ENCODE data around the gene TENT4B.
"Not testable (repeated sequence)": the region's sequence is repeated elsewhere in the genome, so short reads cannot be mapped to it uniquely, and the experiment has no call there.

Gene TENT4B

DNA sequence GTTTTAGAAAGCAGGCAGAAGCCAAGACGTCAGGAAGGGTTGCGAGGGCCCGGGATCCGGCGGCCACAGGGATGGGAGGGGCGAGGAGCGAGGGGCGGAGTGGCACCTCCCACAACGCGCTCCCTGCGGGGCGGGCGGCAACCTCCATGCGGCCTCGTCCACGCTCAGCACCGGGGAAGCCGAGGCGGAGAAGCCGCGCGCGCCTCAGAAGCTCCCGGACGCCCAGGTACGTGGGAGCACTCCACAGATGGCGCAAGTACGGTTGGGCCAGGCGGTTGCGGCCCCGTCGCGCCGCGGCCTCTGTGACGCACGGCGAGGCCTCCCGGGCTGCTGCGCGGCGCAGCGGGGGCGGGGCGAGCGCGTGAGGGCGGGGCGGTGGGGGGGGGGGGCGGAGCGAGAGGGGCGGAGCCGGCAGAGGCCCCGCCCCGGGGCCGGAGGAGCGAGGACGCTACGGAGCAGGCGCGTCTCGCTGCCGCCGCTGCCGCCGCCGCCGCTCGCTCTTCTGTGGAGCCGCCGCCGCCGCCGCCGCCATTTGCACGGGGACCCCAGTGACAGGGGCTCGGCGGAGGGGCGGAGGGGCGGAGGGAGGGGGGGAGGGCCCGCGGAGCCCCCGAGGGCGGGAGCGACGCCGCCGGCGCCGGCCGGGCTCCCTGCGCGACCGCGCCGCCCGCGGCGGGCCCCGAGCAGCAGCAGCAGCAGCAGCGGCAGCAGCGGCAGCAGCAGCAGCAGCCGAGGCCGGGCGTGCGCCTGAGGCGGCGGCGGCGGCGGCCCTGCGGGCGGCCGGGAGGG lies at the start of gene TENT4B:
Gene TENT4B, plus strand, starts transcription at position 500 of the 789 bp plus-strand sequence. CDS start 316 bp downstream, outside the sequence.
- peak; percentile 84 for DNase-seq (ENCODE audit: low read depth)

DNA sequence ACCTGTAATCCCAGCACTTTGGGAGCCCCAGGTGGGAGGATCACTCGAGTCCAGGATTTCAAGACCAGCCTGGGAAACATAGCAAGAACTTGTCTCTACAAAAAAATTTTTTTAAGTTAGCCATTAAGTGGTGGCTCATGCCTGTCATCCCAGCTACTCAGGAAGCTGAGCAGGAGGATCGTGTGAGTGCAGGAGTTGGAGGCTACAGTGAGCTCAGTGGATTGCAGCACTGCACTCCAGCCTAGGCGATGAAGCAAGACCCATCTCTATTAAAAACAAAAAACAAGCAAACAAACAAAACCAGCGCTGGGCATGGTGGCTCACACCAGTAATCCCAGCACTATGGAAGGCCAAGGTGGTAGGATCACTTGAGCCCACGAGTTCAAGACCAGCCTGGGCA lies 49.3 kb upstream of the TENT4B start:
- no peak for DNase-seq (ENCODE audit: low read depth)

DNA sequence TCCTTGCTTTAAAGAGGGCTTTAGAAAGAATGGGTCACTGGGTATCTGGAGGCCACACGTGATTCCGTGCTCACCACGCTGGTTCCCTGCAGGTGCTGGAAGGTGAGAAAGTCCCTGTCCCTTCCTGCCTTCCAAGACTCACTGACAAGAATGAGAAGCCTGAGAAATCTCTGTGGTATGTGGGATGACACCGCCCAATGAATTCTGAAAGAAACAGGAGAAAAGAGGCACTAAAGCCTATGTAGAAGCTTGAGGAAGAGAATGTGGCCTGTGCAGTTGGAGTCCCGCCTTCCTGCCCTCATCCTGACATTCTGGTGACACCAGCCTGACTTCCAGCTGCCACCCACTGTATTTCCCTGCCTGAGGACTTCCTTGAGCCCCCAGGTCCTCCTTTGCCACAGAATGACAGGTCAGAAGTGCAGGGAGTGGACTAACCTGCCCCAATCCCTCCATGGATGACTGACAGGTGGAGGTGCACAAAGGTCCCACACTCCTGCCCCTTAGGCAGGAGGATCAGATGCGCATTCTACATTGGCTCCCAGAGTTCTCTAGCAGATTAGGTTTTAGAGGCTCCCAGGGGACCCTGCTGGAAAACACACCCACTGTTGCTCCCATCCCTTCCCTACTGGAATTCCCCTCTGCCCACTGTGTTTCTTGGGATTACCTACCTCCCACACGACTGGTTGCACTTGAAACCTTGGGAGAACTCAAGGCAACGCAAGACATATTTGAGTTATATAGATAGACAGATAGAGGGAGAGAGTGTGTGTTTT lies 38.6 kb upstream of the TENT4B start:
- DNase-seq (ENCODE audit: low read depth), result no peak

DNA sequence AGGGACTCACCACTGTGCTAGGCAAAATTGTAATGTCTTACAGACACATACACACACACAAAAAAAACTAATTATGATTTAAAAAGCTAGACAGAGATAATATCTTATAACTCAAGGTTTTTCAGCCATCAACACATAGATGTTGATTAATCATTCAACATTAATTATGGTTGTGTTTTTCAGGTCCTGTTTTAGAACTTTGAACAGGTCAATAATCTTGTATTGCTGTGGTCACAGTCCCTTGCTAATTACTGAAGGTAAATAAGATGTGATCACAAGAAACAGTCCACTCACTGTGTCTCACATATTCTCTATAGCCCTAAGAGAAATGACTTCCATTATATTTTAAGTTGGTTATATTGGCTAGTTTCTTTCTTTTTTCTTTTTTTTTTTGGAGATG lies 32.4 kb upstream of the TENT4B start:
- no peak for DNase-seq (ENCODE audit: low read depth)

DNA sequence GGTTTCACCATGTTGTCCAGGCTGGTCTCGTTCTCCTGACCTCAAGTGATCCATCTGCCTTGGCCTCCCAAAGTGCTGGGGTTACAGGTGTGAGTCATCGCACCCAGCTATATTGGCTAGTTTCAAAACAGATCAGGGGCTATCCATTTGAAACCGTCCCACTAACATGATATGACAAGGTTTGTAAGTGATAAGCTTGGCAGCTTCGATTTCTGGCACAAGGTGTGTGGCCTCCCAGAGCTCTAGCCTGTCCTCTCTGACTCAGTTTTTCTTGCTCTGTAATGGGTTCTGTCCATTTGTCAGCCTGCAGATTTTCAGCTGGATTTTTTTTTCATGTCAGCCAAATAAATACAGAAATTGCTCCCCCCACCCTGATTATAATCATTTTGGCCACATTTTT lies 31.8 kb upstream of the TENT4B start:
- DNase-seq (ENCODE audit: low read depth), result no peak

DNA sequence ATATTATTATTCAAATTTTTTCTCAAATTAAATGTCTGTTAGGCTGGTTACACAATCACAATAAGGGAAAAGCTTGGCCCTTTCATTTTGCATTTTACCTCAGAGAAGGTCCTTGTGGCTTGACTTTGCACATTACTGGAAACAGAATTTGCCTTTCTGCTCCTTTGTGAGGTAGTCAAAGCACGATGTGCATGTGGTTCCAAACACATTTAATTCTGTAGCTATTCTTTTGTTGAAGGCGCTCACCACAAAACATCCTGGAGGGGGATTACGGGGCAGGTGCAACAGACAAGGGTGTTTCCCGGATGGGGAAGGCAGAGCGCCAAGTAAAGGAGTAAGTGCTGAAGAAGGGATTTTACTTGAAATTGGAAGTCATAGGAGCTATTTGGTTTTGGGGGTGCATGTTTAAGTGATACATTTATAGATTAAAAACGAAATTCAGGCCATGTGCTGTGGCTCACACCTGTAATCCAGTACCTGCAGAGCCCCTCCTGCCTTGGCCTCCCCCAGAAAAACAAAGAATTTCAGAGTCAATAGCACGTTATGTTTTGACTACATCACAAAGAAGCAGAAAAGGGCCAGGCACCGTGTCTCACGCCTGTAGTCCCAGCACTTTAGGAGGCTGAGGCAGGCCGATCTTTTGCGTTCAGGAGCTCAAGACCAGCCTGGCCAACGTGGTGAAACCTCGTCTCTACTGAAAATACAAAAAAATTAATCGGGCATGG lies 31.2 kb upstream of the TENT4B start:
- no peak for DNase-seq (ENCODE audit: low read depth)

DNA sequence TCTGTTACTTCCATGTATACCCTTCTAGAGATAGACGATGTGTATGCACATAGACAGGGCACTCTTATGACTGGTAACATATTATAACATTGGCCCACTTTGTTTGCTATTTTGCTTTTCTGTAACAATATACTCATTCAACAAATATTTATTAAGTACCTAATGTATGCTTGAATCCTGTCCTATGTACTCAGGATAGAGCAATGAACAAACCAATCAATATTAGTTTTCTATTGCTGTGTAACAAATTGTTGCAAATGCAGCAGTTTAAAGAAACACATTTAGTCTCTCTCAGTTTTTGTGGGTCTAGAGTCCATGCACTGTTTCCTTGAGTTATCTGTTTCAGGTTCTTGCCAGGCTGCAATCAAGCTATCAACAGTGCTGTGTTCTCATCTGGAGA lies 29.7 kb upstream of the TENT4B start:
- DNase-seq (ENCODE audit: low read depth), result no peak

DNA sequence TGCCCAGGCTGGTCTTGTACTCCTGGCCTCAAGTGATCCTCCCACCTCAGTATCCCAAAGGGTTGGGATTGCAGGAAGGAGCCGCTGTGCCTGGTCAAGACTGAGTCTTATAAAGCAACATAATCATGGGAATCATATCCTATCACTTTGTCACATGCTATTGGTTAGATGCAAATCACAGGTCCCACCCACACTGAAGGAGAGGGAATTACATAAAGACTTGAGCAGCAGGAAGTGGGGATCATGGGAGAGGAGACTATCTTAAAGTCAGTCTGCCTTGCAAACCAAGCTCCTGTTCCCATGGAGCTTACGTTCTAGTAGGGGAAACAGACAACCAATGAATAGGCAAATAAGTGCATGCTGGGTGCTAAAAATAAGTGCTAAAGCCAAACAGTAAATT lies 28.3 kb upstream of the TENT4B start:
- no peak for DNase-seq (ENCODE audit: low read depth)

DNA sequence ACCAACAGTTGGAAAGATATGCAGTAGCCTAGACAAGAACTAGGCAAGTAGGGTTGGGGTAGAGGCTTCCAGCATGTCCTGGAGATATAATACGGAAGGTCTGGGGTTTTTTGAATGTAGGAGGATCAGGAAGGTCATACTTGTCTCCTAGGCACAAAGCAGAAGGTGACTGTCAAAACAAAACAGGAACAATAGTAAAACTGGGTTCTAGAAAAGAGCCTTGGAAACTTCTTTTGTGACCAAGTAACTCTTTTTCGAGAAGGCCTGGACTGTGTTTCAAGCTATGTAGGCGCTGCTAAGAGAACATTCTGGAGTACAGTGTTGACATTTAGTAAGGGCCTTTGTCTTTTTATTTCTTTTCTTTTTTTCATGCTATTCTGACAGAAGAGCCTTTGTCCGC lies 26.9 kb upstream of the TENT4B start:
- DNase-seq (ENCODE audit: low read depth), result no peak

DNA sequence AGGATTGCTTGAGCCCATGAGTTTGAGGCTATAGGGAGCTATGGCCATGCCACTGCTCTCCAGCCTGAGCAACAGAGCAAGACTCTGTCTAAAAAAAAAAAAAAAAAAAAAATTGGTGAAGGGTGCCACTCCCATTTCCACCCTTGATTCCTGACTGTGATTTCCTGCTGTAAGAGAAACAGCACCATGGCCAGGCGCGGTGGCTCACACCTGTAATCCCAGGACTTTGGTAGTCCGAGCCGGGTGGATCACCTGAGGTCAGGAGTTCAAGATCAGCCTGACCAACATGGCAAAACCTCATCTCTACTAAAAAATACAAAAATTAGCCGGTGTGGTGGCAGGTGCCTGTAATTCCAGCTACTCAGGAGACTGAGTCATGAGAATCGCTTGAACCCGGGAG lies 20.5 kb upstream of the TENT4B start:
- not testable (repeated sequence) for DNase-seq (ENCODE audit: low read depth)

DNA sequence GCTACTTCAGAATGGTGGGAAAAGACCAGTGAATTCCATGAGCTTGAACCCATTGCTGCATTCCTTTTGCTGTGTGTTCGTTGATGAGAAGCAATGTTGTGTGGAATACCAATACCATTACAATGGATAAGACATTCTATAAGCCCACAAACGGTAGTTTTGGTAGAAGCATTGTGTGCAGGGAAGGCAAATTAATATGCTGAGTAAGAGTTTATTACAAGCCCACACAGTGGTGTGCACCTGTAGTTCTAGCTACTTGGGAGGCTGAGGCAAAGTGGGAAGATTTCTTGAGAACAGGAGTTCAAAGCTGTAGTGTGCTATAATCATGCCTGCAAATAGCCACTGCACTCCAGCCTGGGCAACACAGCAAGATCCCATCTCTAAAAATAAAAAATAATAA lies 19.9 kb upstream of the TENT4B start:
- no peak for DNase-seq (ENCODE audit: low read depth)

DNA sequence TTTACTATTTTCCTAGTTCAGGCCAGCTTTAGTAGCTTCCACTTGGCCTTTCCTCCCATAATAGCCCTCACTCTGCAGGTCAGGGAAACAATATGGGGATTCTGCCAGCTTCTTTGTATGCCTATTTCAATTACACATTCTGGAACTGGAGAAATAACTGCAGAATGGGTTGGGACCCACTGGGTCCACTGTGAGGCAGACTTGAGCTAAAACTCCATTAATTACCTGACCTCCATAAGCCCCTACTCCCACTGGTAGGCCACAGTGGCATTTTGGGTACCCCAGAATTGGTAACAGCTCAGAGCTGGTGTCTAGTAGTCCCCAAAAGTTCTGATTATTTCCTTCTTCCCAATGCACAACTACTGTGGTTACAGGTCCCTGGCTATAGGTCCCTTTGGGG lies 16.7 kb upstream of the TENT4B start:
- no peak for DNase-seq (ENCODE audit: low read depth)

DNA sequence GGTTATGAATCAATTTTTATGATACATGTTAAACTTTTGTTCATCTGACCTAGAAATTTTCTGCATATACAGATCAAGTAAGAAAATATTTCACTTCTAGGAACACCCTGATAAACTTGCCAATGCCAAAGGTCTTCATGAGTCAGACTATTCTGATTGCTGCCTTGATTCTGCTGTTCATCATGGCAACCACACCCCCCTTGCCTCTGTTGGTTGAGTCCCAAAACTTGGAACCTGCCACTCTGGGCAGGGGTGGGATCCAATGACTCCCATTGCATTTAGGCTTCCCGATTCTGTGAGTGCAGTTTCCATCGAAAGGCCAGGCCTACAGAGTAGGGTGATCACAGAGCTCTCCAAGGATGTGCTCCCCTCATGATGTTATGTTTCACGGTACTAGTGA lies 15.8 kb upstream of the TENT4B start:
- no peak for DNase-seq (ENCODE audit: low read depth)

DNA sequence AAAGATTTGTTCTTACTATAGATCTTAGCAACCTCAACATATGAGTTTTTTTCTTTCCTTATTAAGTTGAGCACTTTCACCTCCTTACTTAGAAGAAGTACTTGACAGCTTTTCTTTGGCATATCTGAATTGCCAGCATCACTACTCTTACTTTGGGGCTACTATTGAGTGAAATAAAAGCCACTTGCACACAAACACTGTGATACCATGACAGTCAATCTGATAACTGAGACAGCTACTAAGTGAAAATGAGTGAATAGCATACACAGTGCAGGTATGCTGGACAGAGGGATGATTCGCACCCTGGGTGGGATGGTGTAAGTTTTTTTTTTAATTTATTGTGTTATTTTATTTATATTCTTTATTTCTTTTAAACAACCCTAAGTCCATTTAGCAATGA lies 13.5 kb upstream of the TENT4B start:
- DNase-seq (ENCODE audit: low read depth), result no peak

DNA sequence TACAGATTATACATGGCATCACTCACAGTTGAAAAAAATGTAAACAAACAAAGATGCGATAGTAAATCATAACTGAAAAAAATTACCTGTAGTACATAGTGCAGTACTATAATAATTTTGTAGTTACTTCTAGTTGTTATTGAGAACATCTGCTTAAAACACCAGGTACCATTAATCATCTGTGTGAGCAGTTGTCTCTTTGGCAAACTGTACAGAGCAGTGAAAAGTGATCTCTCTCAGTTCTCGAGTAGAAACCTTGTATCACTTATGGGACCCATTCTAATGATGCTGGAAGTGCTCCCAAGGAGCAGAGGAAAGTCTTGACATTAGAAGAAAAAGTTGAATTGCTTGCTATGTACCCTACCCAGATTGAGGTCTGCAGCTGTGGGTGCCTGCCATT lies 8.9 kb upstream of the TENT4B start:
- DNase-seq (ENCODE audit: low read depth), result no peak

DNA sequence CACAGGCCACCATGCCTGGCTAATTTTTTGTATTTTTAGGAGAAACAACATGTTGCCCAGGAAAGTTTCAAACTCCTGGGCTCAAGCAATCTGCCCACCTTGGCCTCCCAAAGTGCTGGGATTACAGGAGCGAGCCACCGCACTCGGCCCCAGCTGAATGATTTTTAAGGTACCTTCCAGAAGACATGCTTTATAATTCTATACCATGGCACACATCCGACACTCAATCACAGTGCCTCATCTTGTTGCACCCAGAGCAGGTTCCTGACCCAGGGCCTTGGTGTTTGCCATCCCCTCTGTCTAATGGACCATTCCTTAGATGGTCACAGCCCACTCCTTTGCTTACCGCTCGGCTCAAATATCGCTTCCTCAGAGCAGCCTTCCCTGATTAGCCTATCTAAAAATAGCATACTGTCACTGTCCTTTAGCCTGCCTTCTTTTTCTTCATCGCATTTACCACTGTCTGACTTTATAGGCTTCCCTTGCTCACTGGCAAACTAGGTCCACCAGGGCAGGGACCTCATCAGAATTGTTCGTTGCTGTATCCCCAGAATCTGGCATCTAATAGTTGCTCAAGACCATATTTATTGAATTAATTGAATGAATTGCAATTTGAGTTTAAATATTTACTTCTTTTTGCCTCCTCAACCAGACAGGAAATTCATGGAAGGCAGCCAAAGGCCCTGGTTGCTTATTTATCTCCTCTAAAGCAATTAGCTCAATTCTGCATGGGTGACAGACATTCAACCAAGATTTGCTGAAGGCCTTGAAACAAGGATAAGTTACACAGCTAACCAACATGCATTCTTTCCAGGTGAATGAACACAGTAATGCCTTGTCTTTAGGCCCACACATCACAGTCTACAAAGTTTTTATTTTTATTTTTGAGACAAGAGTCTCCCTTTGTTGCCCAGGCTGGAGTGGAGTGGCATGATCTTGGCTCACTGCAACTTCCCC lies 6.3 kb upstream of the TENT4B start:
- DNase-seq (ENCODE audit: low read depth), result no peak

DNA sequence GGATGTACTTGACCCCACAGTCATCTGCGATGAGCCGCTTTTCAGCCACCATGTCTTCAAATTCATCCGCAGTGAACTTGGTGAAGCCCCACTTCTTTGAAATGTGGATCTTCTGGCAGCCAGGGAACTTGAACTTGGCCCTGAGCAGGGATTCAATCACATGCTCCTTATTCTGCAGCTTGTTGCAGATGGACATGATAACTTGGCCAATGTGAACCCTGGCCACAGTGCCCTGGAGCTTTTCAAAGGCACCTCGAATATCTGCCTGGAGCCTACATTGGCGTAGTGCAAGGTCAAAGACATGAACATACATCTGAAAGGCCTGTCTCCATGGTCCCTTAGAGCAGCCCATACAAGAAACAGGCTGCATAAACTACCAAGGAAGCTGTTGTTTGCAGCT lies 1.8 kb upstream of the TENT4B start:
- no peak for DNase-seq (ENCODE audit: low read depth)

DNA sequence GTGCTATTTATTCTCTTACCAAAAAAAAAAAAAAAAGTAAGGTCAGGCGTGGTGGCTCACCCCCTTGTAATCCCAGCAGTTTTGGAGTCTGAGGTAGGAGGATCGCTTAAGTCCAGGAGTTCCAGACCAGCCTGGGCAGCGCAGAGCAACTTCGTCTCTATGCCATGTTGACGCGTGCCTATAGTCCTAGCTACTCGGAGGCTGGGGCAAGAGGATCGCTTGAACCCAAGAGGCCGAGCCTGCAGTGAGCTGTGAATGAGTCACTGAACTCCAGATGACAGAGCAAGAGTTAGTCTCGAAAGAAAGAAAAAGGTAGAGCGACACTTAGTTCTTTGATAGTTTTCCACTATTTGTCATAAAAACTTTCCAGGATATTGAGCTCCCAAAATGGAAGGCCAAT lies 1.4 kb upstream of the TENT4B start:
- DNase-seq (ENCODE audit: low read depth), result no peak

DNA sequence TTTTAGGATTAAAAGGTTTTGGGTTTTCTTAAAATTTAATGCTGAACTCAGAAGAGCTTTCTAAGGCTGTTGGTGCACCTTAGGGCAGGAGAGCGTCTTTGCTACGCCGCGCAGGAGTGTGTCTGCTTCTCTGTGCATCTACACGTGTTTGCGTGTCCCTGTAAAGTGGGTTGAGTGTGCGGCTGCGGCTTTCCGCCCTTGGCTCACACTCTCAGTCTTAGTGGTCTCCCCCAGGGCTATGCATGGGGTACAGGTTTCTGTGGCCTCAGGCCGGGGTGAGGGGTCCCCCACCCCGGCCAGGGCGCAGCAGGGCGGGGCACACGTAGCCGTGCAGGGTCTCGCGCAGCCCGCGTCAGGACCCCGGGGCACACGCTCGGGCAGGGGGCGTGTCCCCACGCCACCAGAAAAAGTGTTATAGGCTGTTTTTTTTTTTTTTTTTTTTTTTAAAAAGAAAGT lies 727 bp upstream of the TENT4B start:
- peak; percentile 44 for DNase-seq (ENCODE audit: low read depth)

DNA sequence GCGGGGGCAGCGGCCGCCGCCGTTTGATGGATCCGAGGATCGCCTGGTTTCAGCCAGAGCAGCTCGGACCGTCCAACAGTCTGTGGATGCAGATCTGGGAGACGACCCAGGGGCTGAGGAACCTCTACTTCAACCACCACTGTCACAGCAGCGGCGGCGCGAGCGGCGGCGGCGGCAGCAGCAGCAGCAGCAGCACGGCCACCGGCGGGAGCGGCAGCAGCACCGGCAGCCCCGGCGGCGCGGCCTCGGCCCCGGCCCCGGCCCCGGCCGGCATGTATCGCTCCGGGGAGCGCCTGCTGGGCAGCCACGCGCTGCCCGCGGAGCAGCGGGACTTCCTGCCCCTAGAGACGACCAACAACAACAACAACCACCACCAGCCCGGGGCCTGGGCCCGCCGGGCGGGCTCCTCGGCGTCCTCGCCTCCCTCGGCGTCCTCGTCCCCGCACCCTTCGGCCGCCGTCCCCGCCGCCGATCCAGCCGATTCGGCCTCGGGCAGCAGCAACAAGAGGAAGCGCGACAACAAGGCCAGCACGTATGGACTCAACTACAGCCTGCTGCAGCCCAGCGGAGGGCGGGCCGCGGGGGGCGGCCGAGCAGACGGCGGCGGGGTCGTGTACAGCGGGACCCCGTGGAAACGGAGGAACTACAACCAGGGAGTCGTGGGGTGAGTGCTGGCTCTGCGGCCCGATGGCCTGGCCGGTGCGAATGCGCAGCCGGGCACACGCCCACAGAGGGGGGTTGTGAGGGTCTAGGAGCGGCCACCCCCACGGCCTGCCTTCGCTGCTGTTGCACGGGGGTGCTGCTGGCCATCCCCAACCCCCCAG lies 702 bp downstream of the TENT4B start:
- DNase-seq (ENCODE audit: low read depth), result peak; percentile 17

Data from activated T-helper 1 cell treated with Interleukin-2 at 50 U/mL for 16 hours (primary cell).